GM12872 (cell line): ENCODE data around the gene SNAP23.

Experiments used
- TF ChIP-seq, protein P1 (sequence below): IDR thresholded peaks from 3 replicates; pipeline ENCODE4 v1.5.1; 2011; ENCODE audit warnings: low read depth, mild to moderate bottlenecking, low read length, moderate library complexity; ENCODE audit not compliant: insufficient read depth

Gene SNAP23

DNA sequence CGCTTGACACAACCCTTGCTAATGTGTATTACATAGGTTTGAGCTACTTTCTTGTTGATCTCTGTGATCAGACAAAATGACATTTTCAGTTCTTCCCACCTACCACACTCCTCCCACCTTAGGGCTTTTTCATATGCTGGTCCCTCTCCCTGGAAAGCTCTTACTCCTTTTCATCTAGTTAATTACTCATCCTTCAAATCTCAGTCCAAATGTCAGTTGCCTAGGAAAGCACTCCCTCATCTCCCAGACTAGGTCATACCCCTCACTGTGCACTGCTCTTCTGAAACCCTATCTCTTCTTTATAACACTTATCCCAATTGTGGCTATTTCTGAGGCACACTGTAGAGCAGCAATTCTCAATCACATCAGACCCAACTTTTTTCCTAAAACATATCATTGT is 11.8 kb upstream of the SNAP23 start:
- TF ChIP-seq, protein P1, sequence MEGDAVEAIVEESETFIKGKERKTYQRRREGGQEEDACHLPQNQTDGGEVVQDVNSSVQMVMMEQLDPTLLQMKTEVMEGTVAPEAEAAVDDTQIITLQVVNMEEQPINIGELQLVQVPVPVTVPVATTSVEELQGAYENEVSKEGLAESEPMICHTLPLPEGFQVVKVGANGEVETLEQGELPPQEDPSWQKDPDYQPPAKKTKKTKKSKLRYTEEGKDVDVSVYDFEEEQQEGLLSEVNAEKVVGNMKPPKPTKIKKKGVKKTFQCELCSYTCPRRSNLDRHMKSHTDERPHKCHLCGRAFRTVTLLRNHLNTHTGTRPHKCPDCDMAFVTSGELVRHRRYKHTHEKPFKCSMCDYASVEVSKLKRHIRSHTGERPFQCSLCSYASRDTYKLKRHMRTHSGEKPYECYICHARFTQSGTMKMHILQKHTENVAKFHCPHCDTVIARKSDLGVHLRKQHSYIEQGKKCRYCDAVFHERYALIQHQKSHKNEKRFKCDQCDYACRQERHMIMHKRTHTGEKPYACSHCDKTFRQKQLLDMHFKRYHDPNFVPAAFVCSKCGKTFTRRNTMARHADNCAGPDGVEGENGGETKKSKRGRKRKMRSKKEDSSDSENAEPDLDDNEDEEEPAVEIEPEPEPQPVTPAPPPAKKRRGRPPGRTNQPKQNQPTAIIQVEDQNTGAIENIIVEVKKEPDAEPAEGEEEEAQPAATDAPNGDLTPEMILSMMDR: no peak

DNA sequence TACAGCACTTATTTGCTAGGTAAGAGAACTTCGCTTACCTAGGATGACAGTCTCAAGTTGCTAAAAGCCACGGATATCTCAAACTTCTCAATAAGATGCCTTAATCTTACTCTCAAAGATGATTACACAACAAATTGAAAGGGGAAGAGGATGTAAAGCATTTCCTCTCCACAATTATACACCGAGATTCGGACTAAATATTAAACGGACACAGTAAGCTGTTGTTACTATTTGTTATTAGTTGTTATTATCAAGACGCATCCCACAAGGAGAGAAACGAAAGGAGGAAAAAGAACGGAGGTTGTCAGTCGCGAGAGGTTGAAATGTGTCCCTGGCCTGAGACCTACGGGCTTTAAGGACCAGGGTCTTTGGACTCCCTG is 5.2 kb upstream of the SNAP23 start:
- TF ChIP-seq, protein P1: no peak

DNA sequence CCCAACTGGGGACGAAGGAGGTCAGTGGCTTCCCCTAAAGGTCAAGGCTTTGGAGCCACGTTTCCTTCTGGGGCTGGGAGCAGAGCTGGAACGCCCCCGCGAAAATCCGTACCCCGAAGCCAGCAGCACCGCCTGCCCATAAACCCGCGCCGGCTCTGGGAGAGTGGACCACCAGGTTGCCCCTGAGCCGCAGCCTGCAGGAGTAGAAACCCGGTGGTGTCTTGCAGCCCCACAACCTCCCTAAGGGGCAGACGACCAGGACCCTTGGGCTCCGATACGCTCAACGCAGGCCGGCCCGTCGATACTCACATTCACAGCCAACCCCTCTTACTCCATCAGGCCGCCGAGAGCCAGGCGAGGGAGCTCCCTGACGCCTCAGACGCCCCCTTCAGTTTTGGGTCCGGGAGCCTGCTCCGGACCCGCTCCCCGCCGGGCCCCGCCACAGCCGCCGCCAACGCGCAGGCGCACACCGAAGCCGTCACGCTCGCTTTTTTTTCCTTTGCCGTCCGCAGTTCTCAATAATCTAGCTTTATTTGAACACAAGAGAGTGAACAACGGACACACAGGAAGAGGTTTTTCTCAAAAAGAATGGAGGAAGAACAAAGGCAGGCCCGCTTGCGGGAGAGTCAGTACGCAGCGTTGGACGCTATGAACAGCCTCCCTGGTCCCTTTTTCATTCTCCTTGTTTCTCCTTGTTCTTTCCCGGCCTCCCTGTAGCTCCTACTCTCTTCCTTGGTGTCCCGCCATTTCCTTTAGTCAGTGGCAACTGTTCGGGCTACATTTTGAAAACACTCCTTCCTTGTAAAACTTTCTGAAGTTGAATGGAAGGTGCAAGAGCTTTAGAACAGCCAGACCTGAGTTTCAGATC is 4.5 kb upstream of the SNAP23 start, which contains the start of gene ZNF106:
Gene ZNF106 (minus strand): TSS at position 471 of the 868 bp plus-strand sequence. CDS start 18,852 bp downstream, outside the sequence.
- TF ChIP-seq, protein P1: 0 out of 3 replicates have a peak, but pooled peaks have one; percentile 22

DNA sequence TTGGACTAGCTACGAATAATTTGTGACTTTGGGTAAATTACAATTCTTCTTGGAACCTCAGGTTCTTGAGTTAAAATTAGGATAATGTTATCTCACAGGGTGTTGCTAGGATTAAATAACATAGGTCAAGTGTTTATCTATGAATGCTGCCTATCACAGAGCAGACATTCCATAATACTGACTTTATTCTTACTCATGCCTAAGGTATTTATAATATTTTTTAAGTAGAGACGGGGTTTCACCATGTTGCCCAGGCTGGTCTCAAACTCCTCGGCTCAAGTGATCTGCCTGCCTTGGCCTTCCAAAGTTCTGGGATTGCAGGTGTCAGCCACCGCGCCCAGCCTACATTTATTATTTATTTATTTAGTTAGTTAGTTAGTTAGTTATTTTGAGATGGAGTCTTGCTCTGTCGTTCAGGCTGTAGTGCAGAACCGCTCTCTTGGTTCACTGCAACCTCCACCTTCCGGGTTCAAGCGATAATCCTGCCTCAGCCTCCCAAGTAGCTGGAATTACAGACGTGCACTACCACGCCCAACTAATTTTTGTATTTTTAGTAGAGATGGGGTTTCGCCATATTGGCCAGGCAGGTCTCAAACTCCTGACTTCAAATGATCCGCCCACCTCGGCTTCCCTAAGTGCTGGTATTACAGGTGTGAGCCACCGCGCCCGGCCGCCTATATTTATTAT is 3.8 kb upstream of the SNAP23 start:
- TF ChIP-seq, protein P1: no peak

DNA sequence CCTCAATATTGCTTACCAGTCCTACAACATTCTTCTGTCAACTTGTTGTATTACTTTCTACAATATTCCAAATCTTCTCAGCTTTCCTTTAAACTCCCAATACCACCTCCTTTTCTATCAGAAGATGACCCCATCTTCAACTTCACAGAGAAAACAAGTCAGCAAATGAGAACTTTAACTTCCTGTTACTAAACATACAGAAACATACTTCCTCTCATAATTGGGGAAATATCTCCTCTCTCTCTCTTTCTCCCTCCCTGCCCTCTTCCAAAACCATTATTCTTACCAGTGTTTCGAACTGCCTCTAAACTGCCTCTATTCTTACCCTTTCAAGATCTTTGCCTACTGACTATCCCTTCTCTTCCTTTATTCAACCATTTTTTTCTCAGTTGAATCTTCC is 1.8 kb upstream of the SNAP23 start:
- TF ChIP-seq, protein P1: no peak

DNA sequence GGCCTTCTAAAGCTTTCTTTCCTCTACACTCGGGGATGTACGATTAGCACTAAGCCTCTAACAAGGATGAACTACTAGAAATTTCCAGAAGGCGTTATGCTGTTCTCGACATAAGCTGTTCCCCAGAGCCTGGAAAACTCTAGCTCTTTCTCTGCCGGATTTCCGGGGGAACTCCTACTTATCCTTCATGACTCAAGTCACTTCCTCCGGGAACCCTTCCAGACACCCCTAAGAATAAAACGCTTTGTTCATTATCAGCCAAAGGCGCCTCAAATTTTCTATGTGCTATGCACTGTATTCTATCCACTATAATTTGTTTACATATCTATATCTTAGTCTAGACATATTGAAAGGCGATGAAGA is 455 bp upstream of the SNAP23 start:
- TF ChIP-seq, protein P1: no peak

DNA sequence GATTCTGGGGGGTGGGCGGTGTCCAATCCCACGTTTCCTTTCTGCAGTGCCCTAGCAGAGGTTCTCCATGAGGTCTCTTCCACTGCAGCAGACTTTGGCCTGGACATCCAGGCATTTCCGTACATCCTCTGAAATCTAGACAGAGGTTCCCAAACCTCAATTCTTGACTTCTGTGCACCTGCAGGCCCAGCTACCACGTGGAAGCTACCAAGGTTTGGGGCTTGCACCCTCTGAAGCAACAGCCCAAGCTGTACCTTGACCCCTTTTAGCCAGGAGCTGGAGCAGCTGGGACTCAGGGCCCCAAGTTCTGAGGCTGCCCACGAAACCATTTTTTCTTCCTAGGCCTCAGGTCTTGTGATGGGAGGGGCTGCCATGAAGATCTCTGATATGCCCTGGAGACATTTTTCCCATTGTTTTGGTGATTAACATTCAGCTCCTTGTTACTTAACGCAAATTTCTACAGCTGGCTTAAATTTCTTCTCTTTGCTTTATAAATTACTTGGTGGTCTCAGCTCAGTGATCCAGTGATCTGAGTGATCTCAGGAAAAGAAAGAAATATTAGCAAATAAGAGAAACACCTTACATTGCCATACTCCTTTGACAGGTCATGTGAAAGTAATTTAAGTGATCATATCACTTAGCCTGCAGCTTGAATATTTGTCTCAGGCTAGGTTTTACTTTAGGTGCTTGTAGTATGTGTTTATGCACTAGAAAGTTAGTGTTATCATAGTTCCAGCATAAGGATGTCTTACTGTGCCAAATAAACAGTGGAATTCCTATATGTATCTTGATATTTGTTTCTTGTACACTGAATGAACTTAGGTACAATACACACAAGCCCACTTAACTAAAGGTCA is 3.0 kb downstream of the SNAP23 start:
- TF ChIP-seq, protein P1: no peak
